NOMO-1 treated with DMSO at 0.1 percent for 48 hours (cell line): Measurements from ENCODE around the gene DPYSL3.
A peak's percentile ranks its signal among the peaks of the same experiment; 100 is the strongest.

ENCODE experiments used
- DNase-seq: peaks from one replicate; lab custom pipeline; 2025; ENCODE audit not compliant: unreplicated experiment; lab: John Stamatoyannopoulos, UW

Gene DPYSL3

DNA sequence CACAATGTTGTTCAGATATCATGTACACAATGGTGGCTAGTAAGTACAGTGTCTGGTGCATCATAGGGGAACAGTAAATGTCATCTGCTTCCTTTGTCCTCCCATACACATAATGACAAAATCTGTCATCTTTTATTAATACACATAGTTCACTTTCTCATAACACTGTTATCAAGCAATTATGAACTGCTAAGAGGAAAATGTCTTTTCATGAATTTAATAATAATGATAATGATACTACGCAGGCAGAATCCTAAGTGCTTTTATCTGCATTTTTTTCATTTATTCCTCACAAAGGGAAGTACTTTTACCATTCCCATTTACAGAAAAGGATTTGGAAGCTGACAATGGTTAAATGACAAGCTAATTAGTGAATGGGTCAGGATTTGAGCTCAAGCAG is 35.7 kb downstream of the DPYSL3 start:
- DNase-seq: no peak

DNA sequence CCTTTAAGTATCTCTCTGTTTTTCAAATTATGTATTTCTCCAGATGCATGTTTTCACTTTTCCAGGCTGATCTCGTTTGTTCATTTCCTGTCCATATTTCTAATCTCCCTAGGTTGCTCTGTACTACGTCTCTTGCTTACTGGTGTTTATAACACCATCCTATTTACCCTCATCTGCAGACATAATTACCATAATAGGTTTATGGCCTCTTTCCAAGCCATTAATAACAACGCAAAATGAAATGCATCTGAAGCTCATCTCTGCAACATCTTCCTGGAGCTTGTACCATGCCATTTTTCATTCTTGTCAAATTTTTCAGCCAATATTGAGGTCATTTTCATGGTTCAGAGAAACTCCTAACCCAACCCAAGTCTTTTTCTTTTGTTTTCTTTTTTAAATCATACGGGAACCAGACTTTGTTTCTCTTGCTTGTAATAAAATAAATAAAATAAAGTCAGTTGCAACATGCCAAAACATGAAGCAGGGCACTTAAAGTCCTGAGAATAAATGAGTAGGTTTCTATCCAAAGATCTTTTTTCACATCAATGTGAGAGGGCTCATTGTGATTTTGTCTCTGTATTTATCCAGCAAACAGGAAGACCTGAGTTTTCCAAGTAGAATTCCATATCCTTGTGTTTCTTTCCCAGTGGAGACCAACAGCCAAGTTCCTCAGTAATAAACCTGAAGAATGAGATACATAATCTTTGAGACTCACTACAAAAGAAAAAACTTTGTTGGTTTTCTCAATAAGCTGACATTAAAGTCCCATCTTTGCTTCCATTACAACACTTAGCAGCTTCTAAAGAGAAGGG is 37.0 kb downstream of the DPYSL3 start:
- no peak for DNase-seq

DNA sequence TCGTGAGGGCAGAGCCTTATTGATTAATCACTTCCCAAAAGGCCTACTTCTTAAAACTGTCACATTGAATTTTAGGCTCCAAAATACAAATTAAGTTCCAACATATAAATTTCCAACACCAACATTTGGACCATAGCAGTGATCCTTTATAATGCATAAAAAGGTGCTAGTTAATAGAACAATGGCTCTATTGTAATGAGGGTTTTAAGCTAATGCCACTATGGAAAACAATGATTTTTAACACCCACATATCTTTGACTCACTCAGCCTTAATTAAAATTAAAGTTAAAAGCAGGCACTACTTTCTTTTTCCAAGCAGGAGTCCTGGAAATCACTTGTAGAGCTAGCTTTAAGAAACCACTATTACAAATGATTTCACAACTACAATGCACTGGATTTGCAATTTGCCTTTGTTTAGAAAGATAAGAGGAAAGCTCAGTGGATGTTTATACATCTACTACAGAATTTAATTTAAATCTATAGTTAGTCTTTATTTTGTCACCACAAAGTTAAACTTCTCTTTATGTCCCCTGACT is 41.8 kb downstream of the DPYSL3 start:
- DNase-seq: no peak

DNA sequence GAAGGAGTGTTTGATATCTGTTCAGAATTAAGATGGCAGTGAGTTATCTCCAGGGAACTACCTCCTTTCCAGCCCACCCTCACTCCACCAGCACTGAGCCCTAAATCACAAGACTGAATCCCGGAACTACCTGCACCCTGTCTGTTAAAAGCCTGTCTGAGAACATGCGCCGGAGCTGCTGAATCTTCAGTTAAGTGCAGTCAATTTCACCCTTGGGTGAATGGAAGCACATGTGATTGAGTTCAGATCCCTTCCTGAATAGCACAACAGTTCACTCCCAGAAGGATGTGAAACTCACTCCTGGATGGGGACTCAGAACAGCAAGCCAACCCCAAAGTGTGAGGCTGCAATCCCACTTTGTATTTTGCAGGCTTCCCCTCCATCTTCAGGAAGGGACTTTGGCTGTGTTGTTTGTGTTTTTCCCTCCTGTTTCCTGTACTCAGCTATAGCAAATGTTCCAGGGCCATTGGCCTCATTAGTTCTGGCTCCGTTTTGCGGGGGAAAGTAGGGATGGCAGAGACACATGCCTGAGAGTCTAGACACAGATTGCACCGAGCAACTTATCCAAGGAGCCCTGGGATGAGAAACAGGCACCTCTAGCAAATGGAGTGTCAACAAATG is 43.4 kb downstream of the DPYSL3 start:
- DNase-seq: no peak

DNA sequence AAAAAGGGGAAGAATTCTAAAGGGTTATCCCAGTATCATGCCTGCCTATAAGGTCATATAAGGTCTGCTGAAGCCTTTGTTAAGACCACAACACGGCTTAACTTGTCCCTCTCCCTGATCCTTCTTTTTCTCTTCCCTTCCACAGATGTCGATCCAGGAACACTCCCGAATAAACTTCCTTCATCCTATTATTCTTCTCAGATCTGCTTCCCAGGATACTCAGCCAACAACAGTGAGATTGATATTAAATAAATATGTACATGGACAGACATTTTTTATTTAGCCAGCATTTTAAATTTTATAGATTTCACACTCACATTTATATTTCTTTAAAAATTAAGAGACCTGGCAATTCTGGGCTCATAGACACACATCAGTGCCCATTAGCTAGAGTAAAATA is 44.1 kb downstream of the DPYSL3 start:
- DNase-seq: no peak

DNA sequence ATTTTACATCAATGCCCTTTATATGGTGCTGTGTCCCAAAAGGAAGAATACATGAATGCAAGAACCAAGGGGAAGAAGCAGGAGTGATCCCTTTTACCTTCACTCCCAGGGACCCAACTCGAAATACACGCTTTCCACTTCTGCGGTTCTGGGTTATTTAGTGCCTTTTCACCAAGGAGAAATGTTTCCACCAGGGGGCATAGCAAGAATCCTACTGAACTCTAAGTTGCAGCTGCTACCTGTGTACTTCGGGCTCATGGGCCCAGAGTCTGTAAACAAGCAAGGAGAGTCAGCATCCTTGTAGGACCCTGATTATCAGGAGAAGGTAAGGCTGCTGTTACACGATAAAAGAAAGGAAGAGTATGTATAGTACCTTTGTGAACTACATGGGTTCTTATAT is 45.7 kb downstream of the DPYSL3 start:
- no peak for DNase-seq

DNA sequence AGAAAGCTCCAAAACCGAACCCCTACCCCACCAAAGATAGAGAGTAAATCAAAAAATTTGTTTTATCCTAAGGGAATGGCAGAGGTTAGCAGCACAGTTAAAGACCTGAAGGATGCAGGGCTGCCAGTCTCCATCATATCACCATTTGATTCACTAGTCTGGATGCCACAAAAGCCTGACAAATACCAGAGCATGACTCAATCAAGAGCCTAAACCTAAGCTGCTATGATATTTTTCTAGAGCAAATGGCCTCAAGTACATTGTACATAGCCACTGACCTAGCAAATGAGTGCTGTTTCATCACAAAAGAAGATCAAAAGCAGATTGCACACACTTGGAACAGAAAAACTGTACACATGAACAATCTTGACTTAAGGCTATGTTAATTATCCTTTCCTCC is 48.0 kb downstream of the DPYSL3 start:
- no peak for DNase-seq

DNA sequence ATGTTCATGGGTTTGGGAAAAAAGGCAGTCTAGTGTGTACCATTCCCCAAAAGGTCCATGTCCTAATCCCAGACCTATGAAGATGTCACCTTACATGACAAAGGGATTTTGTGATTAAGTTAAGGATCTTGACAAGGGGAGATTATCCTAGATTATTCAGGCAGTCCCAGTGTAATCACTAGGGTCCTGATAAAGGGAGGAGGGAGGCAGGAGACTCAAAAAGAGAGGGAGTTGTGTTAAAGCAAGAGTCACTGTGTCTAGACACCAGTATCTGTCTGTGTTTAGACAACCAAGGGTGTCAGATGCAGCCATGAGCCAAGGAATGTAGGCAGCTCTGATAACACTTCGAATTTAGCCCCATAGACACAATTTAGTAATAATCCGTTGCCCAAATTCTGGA is 49.5 kb downstream of the DPYSL3 start:
- DNase-seq: no peak

DNA sequence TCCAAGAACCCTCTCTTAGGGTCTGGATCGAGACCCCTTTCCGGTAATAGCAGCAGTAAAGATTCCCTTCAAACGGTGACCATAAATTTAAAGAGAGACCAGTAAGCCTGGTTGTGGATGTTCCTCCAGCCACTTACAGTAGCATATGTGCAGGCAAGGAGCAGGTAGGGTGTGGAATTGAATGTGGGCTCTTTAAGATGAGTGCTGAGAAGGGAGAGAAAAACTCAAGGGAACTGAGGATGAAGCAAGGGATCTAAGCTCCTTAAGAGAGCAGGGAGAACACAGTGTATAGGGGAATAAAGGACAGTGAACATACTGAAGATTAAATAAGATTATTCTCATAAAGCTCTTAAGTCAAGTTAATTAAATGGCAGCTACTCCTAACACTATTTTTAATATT is 51.3 kb downstream of the DPYSL3 start:
- DNase-seq: no peak

DNA sequence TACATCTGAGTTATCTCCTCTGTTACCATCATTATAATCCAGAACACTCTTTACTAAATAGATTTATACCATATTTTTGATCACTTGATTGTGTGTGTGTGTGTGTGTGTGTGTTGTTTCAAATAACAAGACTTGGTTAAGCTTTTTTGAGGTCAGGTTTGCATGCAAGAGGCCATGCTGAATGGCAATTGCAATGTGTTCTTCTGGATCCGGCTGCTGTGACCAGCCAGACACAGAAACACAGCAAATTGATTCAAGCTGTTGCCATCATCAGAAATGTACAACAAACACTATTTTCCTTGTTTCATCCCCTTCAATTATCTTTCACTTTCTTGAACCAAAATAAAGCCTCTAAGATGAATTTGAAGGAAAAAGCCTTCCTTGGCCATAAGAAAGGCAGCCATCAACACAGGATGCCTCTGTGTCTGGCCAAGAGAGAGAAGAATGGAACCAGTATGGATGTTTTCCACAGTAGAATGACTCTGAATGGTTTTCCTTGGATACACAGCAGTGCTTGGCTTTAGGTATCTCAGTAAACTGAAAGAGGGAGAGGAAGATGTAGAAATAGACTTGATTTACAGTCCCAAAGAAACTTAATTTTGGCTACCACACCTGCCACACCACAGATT is 53.9 kb downstream of the DPYSL3 start:
- DNase-seq: no peak

DNA sequence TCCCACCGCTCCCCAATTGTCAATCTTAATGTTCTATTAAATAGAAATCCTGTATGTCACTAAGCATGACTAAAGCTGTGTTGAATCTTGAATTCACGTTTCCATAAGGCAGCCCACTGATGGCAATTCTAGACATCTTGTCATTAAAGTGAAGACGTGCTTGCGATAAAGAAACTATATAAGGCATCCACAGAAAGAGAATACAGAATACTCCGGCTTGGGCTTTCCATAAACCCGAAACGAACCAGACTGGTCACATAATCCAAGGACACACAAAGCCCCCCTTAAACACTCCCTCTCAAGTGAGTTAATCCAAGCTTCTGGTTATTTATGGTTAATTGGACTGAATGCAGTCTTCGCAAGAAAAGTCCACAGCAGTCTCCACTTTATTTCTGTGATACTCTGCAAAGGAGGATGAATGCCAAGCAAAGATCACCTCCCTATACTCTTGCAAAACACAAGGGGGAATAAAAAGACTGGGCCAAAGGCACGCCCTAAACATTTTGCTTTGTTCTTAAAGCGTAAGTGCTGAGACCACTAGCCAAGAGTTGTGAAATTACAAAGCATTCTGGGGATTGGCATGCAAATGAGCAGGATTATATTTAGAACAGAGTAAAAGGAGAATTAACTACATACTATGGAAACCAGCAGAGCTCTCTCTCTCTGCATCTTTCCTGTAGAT is 54.7 kb downstream of the DPYSL3 start:
- peak; percentile 84 for DNase-seq

DNA sequence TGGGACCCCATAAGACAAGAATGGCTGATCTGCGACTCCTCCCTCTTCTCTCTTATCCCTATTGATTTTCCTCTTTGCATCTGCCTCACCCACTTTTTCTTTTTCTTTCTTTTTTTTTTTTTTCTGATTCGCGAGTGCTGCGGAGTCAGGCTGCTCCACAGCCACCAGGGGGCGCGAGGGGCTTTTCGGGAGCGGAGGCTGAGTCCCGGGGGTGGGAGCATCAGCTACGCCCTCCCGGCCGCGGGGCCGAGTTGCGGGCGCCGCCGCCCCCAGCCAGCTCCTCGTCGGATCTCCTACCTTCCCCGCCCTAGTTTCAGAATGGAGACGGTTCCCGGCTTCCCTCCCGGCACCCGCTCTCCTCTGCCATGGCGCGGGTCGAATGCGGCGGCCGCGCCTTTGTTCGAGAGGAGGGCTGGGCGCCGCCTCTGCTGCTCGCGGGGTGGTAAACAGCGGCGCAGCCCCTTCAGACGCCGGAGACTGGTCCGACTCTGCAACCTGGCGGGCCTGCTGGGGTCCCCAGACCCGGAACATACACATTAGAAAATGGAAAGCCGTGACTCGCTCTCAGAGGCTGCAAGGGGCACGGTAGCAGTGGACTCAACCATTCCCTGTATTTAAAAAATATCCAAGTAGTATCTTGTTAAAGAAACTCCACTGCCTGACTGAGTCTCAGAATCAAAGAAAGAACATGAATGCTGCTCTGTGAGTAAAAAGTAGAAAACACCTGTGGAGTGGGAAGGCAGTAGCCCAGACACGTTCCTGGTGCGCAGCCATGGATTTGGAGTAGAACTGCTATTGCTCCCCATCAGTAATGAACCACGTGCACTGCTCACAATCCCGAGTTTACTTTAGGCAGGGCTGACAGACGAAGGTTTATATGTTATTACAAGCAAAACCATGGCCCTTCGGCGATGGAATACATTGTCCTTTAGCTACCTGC is 55.7 kb downstream of the DPYSL3 start:
- DNase-seq: peak; percentile 48

DNA sequence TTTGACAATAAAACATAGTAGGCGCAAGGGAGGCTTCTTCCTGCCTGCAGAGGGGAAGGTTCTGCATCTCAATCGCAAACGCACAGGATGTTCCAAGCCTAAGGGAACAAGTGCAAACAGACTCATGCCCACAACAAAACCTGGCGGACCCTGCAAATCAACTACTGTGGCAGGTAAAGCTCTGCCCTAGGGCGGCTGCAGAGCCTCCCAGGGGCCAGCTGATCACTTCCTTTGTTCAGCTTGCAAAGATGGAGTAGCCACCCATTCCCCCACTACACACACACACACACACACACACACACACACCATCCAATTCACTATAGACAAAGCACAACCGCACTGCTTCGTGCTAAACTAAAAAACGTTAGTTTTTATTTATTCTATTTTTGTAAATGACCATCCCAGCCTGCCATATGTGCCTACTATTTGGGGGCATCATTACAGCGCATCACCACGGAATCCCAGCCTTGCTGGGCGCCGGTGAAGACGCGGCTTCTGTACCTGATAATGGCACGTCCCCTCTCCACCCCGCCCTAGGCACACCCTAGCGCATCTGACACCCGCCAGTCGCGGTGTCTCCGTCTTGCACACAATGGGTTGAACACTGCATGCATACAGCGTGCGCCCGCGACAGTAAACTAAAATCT is 57.6 kb downstream of the DPYSL3 start:
- DNase-seq: no peak

DNA sequence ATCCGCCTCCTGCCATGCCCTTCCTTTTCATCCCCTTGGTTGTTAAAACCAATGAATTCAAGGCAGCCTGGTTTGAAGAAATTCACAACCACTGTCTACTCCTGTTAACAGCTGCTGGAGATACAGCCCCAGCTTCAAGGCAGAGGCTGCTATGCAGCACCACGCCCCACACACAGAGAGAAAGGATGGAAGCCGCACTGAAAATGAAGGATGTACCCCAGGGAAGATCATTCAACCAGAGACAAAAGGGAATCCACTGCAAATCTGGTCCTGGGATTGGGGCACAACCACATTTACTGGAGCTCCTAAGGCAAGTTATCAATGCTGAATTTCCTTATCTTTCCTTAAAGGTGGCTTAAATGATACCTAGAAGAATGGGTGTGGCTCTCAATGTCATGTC is 58.7 kb downstream of the DPYSL3 start:
- DNase-seq: no peak

DNA sequence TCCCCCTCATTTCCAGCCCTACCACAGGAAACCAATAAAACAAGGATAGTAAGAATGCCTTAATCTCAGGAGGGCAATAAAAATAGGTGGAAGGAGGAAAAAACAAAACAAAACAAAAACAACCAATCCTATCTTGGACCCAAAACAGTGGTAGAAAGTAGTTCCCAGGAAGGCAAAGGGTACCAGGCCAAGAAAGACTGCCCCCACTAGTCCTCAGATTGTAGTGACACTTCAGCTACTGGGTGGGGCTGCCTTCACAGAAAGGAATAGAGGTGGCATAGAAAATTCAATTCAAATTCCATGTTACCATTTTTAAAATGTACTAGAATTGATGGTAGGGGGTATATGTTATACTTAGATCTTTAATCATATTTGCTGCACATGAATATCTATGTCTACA is 59.3 kb downstream of the DPYSL3 start:
- no peak for DNase-seq

DNA sequence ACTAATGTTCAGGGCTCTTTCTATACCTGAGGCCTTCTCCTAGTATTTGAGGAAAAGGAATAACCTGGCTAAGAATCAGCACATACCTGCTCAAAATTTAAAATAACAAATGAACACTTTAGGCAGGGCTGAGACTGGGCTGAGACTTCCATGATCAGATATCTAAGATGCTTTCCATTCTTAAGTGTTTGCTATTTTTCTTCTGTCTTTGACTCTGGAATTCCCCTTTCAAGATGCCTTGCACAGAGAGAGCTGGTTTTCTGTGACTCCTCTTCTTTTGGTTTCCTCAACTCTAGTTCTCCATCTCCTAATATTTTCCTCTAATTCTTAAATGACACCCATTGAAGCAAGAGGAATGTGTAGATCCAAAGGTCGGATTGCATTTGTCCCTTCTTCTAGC is 61.1 kb downstream of the DPYSL3 start:
- no peak for DNase-seq

DNA sequence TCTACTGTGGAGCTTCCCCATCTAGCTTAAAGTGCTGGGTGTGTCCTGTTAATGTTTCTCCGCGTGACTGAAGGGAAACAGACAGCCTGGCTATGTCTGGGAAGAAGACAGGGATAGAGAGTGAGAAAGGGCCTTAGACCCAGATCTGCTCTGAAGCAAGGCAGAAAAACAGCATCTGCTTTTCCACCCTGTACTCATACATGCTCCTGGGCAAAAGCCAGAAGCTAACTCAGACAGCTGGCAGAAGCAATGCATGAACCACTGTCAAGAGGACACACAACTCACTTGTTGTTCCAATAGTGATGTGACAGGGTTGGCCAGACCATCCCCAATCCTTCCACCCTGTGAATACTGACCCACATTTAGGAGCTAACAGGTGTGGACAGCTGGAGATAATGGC is 63.3 kb downstream of the DPYSL3 start:
- no peak for DNase-seq

DNA sequence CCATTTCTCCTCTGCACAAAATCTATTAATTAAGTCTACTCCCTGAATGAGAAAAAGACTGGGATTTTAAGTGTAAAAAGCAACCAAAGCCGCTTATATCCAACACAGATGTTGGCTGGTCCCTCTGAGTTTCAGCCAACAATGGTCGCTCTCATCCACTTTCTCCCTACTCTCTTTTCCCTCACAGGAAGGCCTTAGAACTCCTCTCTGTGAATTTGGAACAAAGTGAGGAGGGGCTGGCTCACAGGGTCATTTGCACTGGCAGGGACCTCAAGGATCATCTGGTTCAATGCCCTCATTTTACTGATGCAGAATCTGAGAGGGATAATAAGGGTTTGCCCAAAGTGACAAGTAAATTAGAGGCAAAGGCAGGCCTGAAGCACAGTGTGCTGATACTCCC is 64.0 kb downstream of the DPYSL3 start:
- no peak for DNase-seq

DNA sequence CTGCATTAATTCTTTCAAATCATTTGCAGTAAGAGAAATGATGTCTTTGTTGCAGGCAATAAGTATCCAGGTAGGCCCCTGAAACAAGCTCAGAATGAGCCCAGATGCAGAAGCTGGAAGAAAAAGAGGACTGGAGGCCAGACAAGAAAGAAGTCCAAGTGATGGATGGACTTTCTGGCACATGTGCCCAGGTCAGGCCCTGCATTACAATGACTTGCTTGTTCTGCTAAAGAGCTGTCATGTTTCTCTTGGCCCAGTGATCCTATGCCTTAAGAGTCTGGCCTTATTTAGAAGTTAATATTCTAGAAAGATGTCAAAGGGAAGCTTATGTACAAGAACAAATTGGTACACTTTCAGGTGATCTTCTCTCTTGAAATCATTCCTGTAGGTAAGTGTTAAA is 64.8 kb downstream of the DPYSL3 start:
- no peak for DNase-seq

DNA sequence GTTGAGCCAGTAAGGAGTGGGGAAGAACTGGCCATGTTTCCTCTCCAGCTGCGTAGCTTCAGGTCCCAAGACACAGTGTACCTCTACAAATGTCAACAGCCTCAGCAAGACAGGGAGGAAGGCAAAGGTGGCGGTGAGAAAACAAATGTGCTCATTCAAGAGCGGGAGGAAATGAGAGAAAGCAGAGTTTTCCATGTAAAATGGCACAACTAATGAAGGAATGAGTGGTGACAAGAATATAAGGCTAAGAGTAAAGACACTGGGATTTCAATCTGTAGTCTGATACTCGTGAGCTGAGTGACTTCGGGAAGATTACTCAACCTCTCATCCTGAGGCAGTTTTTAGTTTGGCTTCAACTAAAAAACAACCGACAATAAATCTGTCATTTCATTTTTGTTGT is 67.6 kb downstream of the DPYSL3 start:
- DNase-seq: no peak
